ENCODE results near the gene ENAM. TPM values are rescaled to one million over a fixed set of nuclear protein-coding genes. Genes with fewer than 3 reads are reported as not detected.

Gene ENAM
- total and polyA plus RNA-seq, 9 of the 15 experiments (the other 6 are each of a cell fraction or from before 2014, with no cell fraction given) = 0.04 to 0.09 (median 0.04) TPM; not detected in 6

DNA sequence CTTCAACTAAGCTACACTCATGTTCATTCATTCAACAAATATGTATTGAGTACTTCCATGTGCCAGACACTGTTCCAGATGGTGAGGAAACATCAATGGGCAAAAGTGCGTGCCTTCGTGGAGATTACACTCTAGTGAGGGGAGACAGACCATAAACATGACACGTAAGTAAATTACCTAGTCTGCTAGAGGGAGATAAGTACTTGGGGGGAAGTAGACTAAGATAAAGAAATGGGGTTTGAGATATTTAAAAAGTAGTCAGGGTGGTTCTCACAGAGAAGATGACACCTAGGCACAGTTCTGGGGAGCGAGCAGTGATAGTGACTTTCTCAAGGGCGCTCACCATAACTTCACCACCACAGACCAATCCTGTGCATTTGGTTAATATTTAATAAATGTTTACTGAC, 26.1 kb downstream of the ENAM start (continued):
- TF ChIP-seq, protein P1, sequence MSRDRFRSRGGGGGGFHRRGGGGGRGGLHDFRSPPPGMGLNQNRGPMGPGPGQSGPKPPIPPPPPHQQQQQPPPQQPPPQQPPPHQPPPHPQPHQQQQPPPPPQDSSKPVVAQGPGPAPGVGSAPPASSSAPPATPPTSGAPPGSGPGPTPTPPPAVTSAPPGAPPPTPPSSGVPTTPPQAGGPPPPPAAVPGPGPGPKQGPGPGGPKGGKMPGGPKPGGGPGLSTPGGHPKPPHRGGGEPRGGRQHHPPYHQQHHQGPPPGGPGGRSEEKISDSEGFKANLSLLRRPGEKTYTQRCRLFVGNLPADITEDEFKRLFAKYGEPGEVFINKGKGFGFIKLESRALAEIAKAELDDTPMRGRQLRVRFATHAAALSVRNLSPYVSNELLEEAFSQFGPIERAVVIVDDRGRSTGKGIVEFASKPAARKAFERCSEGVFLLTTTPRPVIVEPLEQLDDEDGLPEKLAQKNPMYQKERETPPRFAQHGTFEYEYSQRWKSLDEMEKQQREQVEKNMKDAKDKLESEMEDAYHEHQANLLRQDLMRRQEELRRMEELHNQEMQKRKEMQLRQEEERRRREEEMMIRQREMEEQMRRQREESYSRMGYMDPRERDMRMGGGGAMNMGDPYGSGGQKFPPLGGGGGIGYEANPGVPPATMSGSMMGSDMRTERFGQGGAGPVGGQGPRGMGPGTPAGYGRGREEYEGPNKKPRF (IDR thresholded peaks at IDR 0.05; ENCODE audit: low read depth, low read length) = no peak
- TF ChIP-seq NFIC (IDR thresholded peaks at IDR 0.05) (peak; percentile 74), MECOM (CRISPR knock-in tag; IDR thresholded peaks at IDR 0.05) (no peak; the same call in 1 of the 2 replicates), TFAP4 (CRISPR knock-in tag; IDR thresholded peaks at IDR 0.05; ENCODE audit: borderline replicate concordance) (no peak), KLF16 (IDR thresholded peaks at IDR 0.05) (peak; percentile 85), NCOA6 (IDR thresholded peaks at IDR 0.05) (no peak), RBM34 (IDR thresholded peaks at IDR 0.05; ENCODE audit: borderline replicate concordance, insufficient read depth, low read length) (no peak), ELF2 (CRISPR knock-in tag; IDR thresholded peaks at IDR 0.05) (no peak), CCNT2 (IDR thresholded peaks at IDR 0.05; ENCODE audit: borderline replicate concordance, extremely low read depth, insufficient read length, low read depth, low read length) (no peak), ZNF253 (CRISPR knock-in tag; conservative IDR thresholded peaks at IDR 0.05) (no peak), SMAD3 (CRISPR knock-in tag; conservative IDR thresholded peaks at IDR 0.05) (no peak), NR2C1 (IDR thresholded peaks at IDR 0.05) (no peak), NR2C1 (tag; IDR thresholded peaks at IDR 0.05) (no peak)
- TF ChIP-seq, protein P2, sequence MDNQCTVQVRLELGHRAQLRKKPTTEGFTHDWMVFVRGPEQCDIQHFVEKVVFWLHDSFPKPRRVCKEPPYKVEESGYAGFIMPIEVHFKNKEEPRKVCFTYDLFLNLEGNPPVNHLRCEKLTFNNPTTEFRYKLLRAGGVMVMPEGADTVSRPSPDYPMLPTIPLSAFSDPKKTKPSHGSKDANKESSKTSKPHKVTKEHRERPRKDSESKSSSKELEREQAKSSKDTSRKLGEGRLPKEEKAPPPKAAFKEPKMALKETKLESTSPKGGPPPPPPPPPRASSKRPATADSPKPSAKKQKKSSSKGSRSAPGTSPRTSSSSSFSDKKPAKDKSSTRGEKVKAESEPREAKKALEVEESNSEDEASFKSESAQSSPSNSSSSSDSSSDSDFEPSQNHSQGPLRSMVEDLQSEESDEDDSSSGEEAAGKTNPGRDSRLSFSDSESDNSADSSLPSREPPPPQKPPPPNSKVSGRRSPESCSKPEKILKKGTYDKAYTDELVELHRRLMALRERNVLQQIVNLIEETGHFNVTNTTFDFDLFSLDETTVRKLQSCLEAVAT (IDR thresholded peaks at IDR 0.05) = no peak
- TF ChIP-seq, protein P3, sequence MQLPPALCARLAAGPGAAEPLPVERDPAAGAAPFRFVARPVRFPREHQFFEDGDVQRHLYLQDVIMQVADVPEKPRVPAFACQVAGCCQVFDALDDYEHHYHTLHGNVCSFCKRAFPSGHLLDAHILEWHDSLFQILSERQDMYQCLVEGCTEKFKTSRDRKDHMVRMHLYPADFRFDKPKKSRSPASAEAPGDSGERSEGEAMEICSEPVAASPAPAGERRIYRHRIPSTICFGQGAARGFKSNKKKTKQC (CRISPR knock-in tag; IDR thresholded peaks at IDR 0.05) = no peak

Measured in K562 (cell line).